ENCODE measurements around the gene ELOVL6. TPM values are rescaled to one million over a fixed set of nuclear protein-coding genes. Genes with fewer than 3 reads are reported as not detected.

Gene ELOVL6
- total and polyA plus RNA-seq, 2 of the 4 experiments (the other 2 are of a cell fraction): 17.9 to 19.0 TPM

GRCh38 chr4:110229266-110229665, 30.9 kb upstream of the ELOVL6 start:
- H3K4me2 ChIP-seq (ENCODE audit: low read depth, low read length): no peak overlapping the region
- H2AFZ ChIP-seq (replicated peaks; ENCODE audit: low read length, poor library complexity): no peak overlapping the region
- peaks cover 1% of the 10 kb centered on the region; the same call in 1 of the 2 replicates for H3K4me1 ChIP-seq (ENCODE audit: control insufficient read depth, insufficient read depth, low read length)
- in situ Hi-C loops (cut with MboI; ENCODE audit: low sequenced_read_pairs): no loop called here
- no peak overlapping the region for H3K14ac ChIP-seq (replicated peaks; ENCODE audit: low read depth, low read length)
- no peak overlapping the region for H3K23ac ChIP-seq (ENCODE audit: low read depth, low read length)
- no CpG with 5 or more reads among the region's 2 CpGs for WGBS, 2 experiments (ENCODE audit: extremely low coverage in 2 of 2, insufficient read length in 1 of 2)
- H3K27me3 ChIP-seq (ENCODE audit: control insufficient read depth, insufficient read depth, low read length): no peaks in the 10 kb centered on the region
- dilution Hi-C loops (cut with HindIII; ENCODE audit: low sequenced_read_pairs, unreplicated experiment): no loop called here
- H2BK5ac ChIP-seq (ENCODE audit: low read depth, low read length, poor library complexity, severe bottlenecking): no peak overlapping the region
- H2AK9ac ChIP-seq (replicated peaks; ENCODE audit: low read depth, low read length, poor library complexity): no peak overlapping the region
- no peak overlapping the region for H2BK20ac ChIP-seq (ENCODE audit: low read depth, low read length)
- no peak overlapping the region for H3K9ac ChIP-seq (ENCODE audit: low read depth, low read length)
- ChIA-PET CTCF (no interaction called here), POLR2A (ENCODE audit: unreplicated experiment) (no interaction called here)
- H3K9me3 ChIP-seq (ENCODE audit: control insufficient read depth, insufficient read depth, low read length): no peaks in the 10 kb centered on the region
- H3K18ac ChIP-seq (ENCODE audit: low read depth, low read length): no peak overlapping the region
- H3K79me1 ChIP-seq (ENCODE audit: low read depth in 1 of 2, low read length in 2 of 2): no peaks in the 10 kb centered on the region
- no peaks in the 10 kb centered on the region for H3K36me3 ChIP-seq (ENCODE audit: control insufficient read depth, insufficient read depth, low read length)
- no peak overlapping the region for H4K8ac ChIP-seq (ENCODE audit: low read depth in 2 of 2, low read length in 2 of 2)
- H2BK15ac ChIP-seq (ENCODE audit: low read depth, low read length): no peak overlapping the region
- H3K27ac ChIP-seq (ENCODE audit: insufficient read depth, low read length): no peak overlapping the region
- H4K20me1 ChIP-seq (ENCODE audit: insufficient read depth, low read length): no peaks in the 10 kb centered on the region
- no peak overlapping the region for H2BK120ac ChIP-seq (ENCODE audit: low read depth, low read length)
- no peak for ATAC-seq (ENCODE audit: low read depth)
- DNase-seq: no peak
- intact Hi-C loops (cut with micrococcal nuclease): no loop called here
- TF ChIP-seq POLR2A (IDR thresholded peaks at IDR 0.05; ENCODE audit: low read depth, low read length) (no peak), MAFK (IDR thresholded peaks at IDR 0.05; ENCODE audit: low read depth, low read length) (no peak), USF2 (IDR thresholded peaks at IDR 0.05; ENCODE audit: low read depth, low read length) (no peak), MXI1 (IDR thresholded peaks at IDR 0.05; ENCODE audit: borderline replicate concordance, low read depth, low read length) (no peak), SMC3 (IDR thresholded peaks at IDR 0.05; ENCODE audit: low read depth, low read length) (no peak), CTCF (conservative IDR thresholded peaks at IDR 0.05; ENCODE audit: low read depth, low read length) (no peak), RFX5 (IDR thresholded peaks at IDR 0.05; ENCODE audit: low read depth, low read length) (no peak), CHD1 (IDR thresholded peaks at IDR 0.05; ENCODE audit: low read depth, low read length) (no peak), RAD21 (IDR thresholded peaks at IDR 0.05; ENCODE audit: low read length) (no peak), NFE2L2 (IDR thresholded peaks at IDR 0.05; ENCODE audit: low read depth, low read length) (no peak), BHLHE40 (IDR thresholded peaks at IDR 0.05; ENCODE audit: low read depth, low read length) (no peak)
- no TSS peak for BruUV-seq (replicated peaks)
- no peak overlapping the region for H3K56ac ChIP-seq (ENCODE audit: extremely low read depth, insufficient read depth, low read length)
- no peak overlapping the region for H3K4me3 ChIP-seq (ENCODE audit: insufficient read depth, low read depth, low read length)
- no peak overlapping the region for H4K91ac ChIP-seq (ENCODE audit: insufficient read depth, low read depth, low read length)
- H3K4ac ChIP-seq (ENCODE audit: low read depth, low read length): no peak overlapping the region
- H4K5ac ChIP-seq (ENCODE audit: low read depth, low read length): no peak overlapping the region
- H3K9me1 ChIP-seq (ENCODE audit: insufficient read depth, low read length): no peaks in the 10 kb centered on the region
- H2AK5ac ChIP-seq (ENCODE audit: low read depth, low read length): no peak overlapping the region
